Inferior parietal cortex (tissue), 1 donor: ENCODE results near the gene TNFAIP8.
"Not testable (repeated sequence)": the region's sequence is repeated elsewhere in the genome, so short reads cannot be mapped to it uniquely, and the experiment has no call there.

Experiments
- DNase-seq: peaks from one replicate; pipeline ENCODE4 v3.0.0-alpha.2; 2016; ENCODE audit errors: extremely low spot score

TNFAIP8 gene

GRCh38 chr5:119395080-119395836 lies 39.4 kb downstream of the TNFAIP8 start:
- no peak for DNase-seq

GRCh38 chr5:119396030-119396664 lies 40.3 kb downstream of the TNFAIP8 start:
- no peak for DNase-seq

- DNase-seq = no peak
Measured at GRCh38 chr5:119397518-119398380, 41.9 kb downstream of the TNFAIP8 start.

- no peak for DNase-seq
Measured at GRCh38 chr5:119398727-119399466, 43.1 kb downstream of the TNFAIP8 start.

GRCh38 chr5:119400245-119400644 lies 44.4 kb downstream of the TNFAIP8 start:
- no peak for DNase-seq

GRCh38 chr5:119402081-119402480 lies 46.3 kb downstream of the TNFAIP8 start:
- DNase-seq = no peak

- DNase-seq = no peak
Measured at GRCh38 chr5:119402555-119402954, 46.7 kb downstream of the TNFAIP8 start.

- no peak for DNase-seq
Measured at GRCh38 chr5:119404033-119404432, 48.2 kb downstream of the TNFAIP8 start.

GRCh38 chr5:119405419-119405818 lies 49.6 kb downstream of the TNFAIP8 start:
- no peak for DNase-seq

- DNase-seq = no peak
Measured at GRCh38 chr5:119406551-119407110, 50.8 kb downstream of the TNFAIP8 start.

GRCh38 chr5:119409235-119409815 lies 53.5 kb downstream of the TNFAIP8 start:
- no peak for DNase-seq

- no peak for DNase-seq
Measured at GRCh38 chr5:119410448-119411159, 54.8 kb downstream of the TNFAIP8 start.

- peak; percentile 94 for DNase-seq
Measured at GRCh38 chr5:119411361-119412278, 55.8 kb downstream of the TNFAIP8 start.

- peak; percentile 36 for DNase-seq
Measured at GRCh38 chr5:119412279-119413227, 56.7 kb downstream of the TNFAIP8 start.

GRCh38 chr5:119414124-119414734 lies 58.4 kb downstream of the TNFAIP8 start:
- not testable (repeated sequence) for DNase-seq

GRCh38 chr5:119417891-119418605 lies 62.2 kb downstream of the TNFAIP8 start:
- DNase-seq = peak; percentile 45

- no peak for DNase-seq
Measured at GRCh38 chr5:119418606-119419100, 62.8 kb downstream of the TNFAIP8 start.
